H1 (cell line): ENCODE data around the gene IRF3. TPM values are rescaled to one million over a fixed set of nuclear protein-coding genes. Genes with fewer than 3 reads are reported as not detected.

ENCODE experiments used
- CTCF ChIA-PET: fragments of 300-600 bp; sonication (Branson Sonifier 250); formaldehyde crosslinking; loops from one replicate; lab custom pipeline; 2021; ENCODE audit not compliant: partially characterized antibody; lab: Charles Lee
- POLR2A ChIA-PET: fragments of 300-600 bp; sonication (Branson Sonifier 250); formaldehyde crosslinking; loops from one replicate; lab custom pipeline; 2021; ENCODE audit warnings: inconsistent platforms; ENCODE audit not compliant: partially characterized antibody; lab: Charles Lee
- DNase-seq, 2 experiments: peaks; one replicate each; pipeline versions ENCODE4 v3.0.0 to v3.0.0-alpha.2; 2010 to 2022; ENCODE audit warnings: low spot score in 2 of 2, low read depth in 1 of 2, mixed read lengths in 1 of 2
- FAIRE-seq: peaks from 2 replicates; lab custom pipeline; 2011; peaks lifted over from hg19 to GRCh38; lab: Jason Lieb, UNC
- H2AFZ ChIP-seq: 2 replicates; pipeline ENCODE4 v1.8.1; 2012; ENCODE audit warnings: low read length, inconsistent platforms
- H2AK5ac ChIP-seq: 2 replicates; pipeline ENCODE4 v1.6.1; 2013; ENCODE audit warnings: low read depth, low read length
- H2BK120ac ChIP-seq: replicated peaks from 2 replicates; pipeline ENCODE3; 2013; ENCODE audit warnings: low read depth, low read length, inconsistent platforms
- H2BK12ac ChIP-seq: 2 replicates; pipeline ENCODE4 v1.6.1; 2013; ENCODE audit warnings: low read depth, low read length
- H2BK15ac ChIP-seq: 2 replicates; pipeline ENCODE4 v1.6.1; 2013; ENCODE audit warnings: low read length
- H2BK20ac ChIP-seq: 2 replicates; pipeline ENCODE4 v1.6.1; 2013; ENCODE audit warnings: low read length
- H2BK5ac ChIP-seq: 2 replicates; pipeline ENCODE4 v1.6.1; 2013; ENCODE audit warnings: low read depth, low read length
- H3K14ac ChIP-seq: 2 replicates; pipeline ENCODE4 v1.6.1; 2013; ENCODE audit warnings: inconsistent platforms; ENCODE audit not compliant: insufficient read length
- H3K18ac ChIP-seq: 2 replicates; pipeline ENCODE4 v1.6.1; 2013; ENCODE audit warnings: low read length; ENCODE audit errors: extremely low read depth
- H3K23ac ChIP-seq: 2 replicates; pipeline ENCODE4 v1.6.1; 2013; ENCODE audit warnings: inconsistent platforms; ENCODE audit not compliant: insufficient read length
- H3K23me2 ChIP-seq: 2 replicates; pipeline ENCODE4 v1.6.1; 2013; ENCODE audit warnings: low read depth, low read length
- H3K27ac ChIP-seq: 2 replicates; pipeline ENCODE4 v1.6.1; 2011; ENCODE audit warnings: low read depth, low read length, inconsistent platforms
- H3K27me3 ChIP-seq, 4 experiments: replicated peaks in 1 of 4; 1 replicate in 1 of 4; 2 replicates in 3 of 4; pipeline versions ENCODE4 v1.6.1 to v1.8.1; 2011 to 2013; ENCODE audit warnings: low read length in 3 of 4, mild to moderate bottlenecking in 3 of 4, inconsistent platforms in 2 of 4, mixed read lengths in 2 of 4, moderate library complexity in 1 of 4; ENCODE audit not compliant: control insufficient read depth in 3 of 4, insufficient read depth in 3 of 4; ENCODE audit errors: extremely low read depth in 1 of 4
- H3K36me3 ChIP-seq, 4 experiments: 2 replicates each; pipeline versions ENCODE4 v1.6.1 to v1.8.1; 2011 to 2013; ENCODE audit warnings: mild to moderate bottlenecking in 4 of 4, low read length in 3 of 4, moderate library complexity in 2 of 4, control low read depth in 1 of 4, inconsistent platforms in 1 of 4; ENCODE audit not compliant: insufficient read depth in 4 of 4, control insufficient read depth in 2 of 4
- H3K4ac ChIP-seq: replicated peaks from 2 replicates; pipeline ENCODE3; 2013; ENCODE audit warnings: low read length, low read depth, mixed read lengths, inconsistent platforms; ENCODE audit not compliant: insufficient read length
- H3K4me1 ChIP-seq, 4 experiments: replicated peaks in 1 of 4; 1 replicate in 1 of 4; 2 replicates in 3 of 4; pipeline versions ENCODE4 v1.6.1 to v1.8.1; 2011 to 2013; ENCODE audit warnings: low read length in 3 of 4, inconsistent platforms in 2 of 4, mixed read lengths in 1 of 4; ENCODE audit not compliant: insufficient read depth in 4 of 4, control insufficient read depth in 3 of 4
- H3K4me2 ChIP-seq, 2 experiments: 2 replicates each; pipeline versions ENCODE4 v1.6.1 to v1.8.1; 2011 to 2013; ENCODE audit warnings: low read depth in 2 of 2, low read length in 2 of 2, control low read depth in 1 of 2, inconsistent platforms in 1 of 2, mild to moderate bottlenecking in 1 of 2; ENCODE audit not compliant: insufficient read depth in 1 of 2
- H3K4me3 ChIP-seq, 4 experiments: fragments of 200-600, 300-600 bp in 1 of 4; sonication (generic), shearing (Covaris generic), sonication (Bioruptor Twin) in 1 of 4; 2 replicates each; pipeline versions ENCODE4 v1.5.1 to v1.8.1; 2011 to 2016; ENCODE audit warnings: low read length in 4 of 4, low read depth in 3 of 4, control low read depth in 2 of 4, inconsistent platforms in 2 of 4, mild to moderate bottlenecking in 2 of 4, mixed read lengths in 1 of 4, moderate library complexity in 1 of 4; ENCODE audit not compliant: insufficient read depth in 2 of 4; ENCODE audit errors: extremely low read depth in 1 of 4
- H3K56ac ChIP-seq: replicated peaks from 2 replicates; pipeline ENCODE3; 2013; ENCODE audit warnings: low read depth, mild to moderate bottlenecking, mixed read lengths, low read length, inconsistent platforms; ENCODE audit not compliant: insufficient read length
- H3K79me1 ChIP-seq: 2 replicates; pipeline ENCODE4 v1.6.1; 2013; ENCODE audit warnings: low read depth, low read length, control low read depth
- H3K79me2 ChIP-seq, 2 experiments: 2 replicates each; pipeline versions ENCODE4 v1.6.1 to v1.8.1; 2012 to 2013; ENCODE audit warnings: low read length in 2 of 2, mild to moderate bottlenecking in 2 of 2, inconsistent platforms in 1 of 2; ENCODE audit not compliant: insufficient read depth in 2 of 2, control insufficient read depth in 1 of 2
- H3K9ac ChIP-seq, 4 experiments: replicated peaks in 1 of 4; 1 replicate in 1 of 4; 2 replicates in 3 of 4; pipeline versions ENCODE4 v1.6.1 to v1.8.1; 2011 to 2013; ENCODE audit warnings: low read depth in 3 of 4, low read length in 3 of 4, control low read depth in 2 of 4, mild to moderate bottlenecking in 2 of 4, moderate library complexity in 2 of 4, inconsistent platforms in 1 of 4; ENCODE audit errors: extremely low read depth in 1 of 4
- H3K9me3 ChIP-seq, 2 experiments: 2 replicates each; pipeline versions ENCODE4 v1.6.1 to v1.8.1; 2012 to 2013; ENCODE audit warnings: mild to moderate bottlenecking in 2 of 2, moderate library complexity in 2 of 2, control low read depth in 1 of 2, inconsistent platforms in 1 of 2, low read depth in 1 of 2, low read length in 1 of 2, mixed read lengths in 1 of 2; ENCODE audit not compliant: insufficient read depth in 2 of 2
- H4K20me1 ChIP-seq, 2 experiments: replicated peaks in 1 of 2; 2 replicates each; pipeline versions ENCODE3 to v1.8.1; 2011 to 2013; ENCODE audit warnings: inconsistent platforms in 2 of 2, low read length in 2 of 2, mild to moderate bottlenecking in 1 of 2; ENCODE audit not compliant: insufficient read depth in 2 of 2, control insufficient read depth in 1 of 2
- H4K5ac ChIP-seq: 2 replicates; pipeline ENCODE4 v1.6.1; 2013; ENCODE audit warnings: low read length, low read depth, mixed read lengths, inconsistent platforms; ENCODE audit not compliant: insufficient read length
- H4K8ac ChIP-seq: 2 replicates; pipeline ENCODE4 v1.8.0; 2013; ENCODE audit warnings: mild to moderate bottlenecking, moderate library complexity, low read length, inconsistent platforms; ENCODE audit not compliant: insufficient read depth; ENCODE audit errors: extremely low read depth
- H4K91ac ChIP-seq: replicated peaks from 2 replicates; pipeline ENCODE3; 2013; ENCODE audit warnings: low read length, mixed read lengths, inconsistent platforms; ENCODE audit not compliant: insufficient read length
- BACH1 ChIP-seq: IDR thresholded peaks from 2 replicates; pipeline ENCODE4 v1.6.1; 2012; ENCODE audit warnings: low read length, improper control_type of control experiment
- CTCF ChIP-seq, 3 experiments: IDR thresholded peaks; 1 replicate in 2 of 3; 2 replicates in 1 of 3; pipeline versions ENCODE4 v1.5.1 to v1.6.1; 2011; ENCODE audit warnings: low read length in 3 of 3, mild to moderate bottlenecking in 3 of 3, inconsistent platforms in 2 of 3, low read depth in 1 of 3, moderate library complexity in 1 of 3; ENCODE audit not compliant: insufficient read depth in 1 of 3; ENCODE audit errors: control extremely low read depth in 1 of 3
- E2F6 ChIP-seq: IDR thresholded peaks from 2 replicates; pipeline ENCODE4 v1.6.1; 2012; ENCODE audit warnings: inconsistent platforms
- HDAC2 ChIP-seq, 2 experiments: fragments of 300-600 bp in 1 of 2; sonication (generic) in 1 of 2; IDR thresholded peaks; 2 replicates each; pipeline ENCODE4 v1.6.1; 2011 to 2012; ENCODE audit warnings: low read depth in 2 of 2, low read length in 2 of 2, mild to moderate bottlenecking in 2 of 2, moderate library complexity in 2 of 2, borderline replicate concordance in 1 of 2, inconsistent platforms in 1 of 2
- NRF1 ChIP-seq: IDR thresholded peaks from 2 replicates; pipeline ENCODE4 v1.6.1; 2011; ENCODE audit warnings: mild to moderate bottlenecking, low read depth, low read length, improper control_type of control experiment
- POLR2AphosphoS5 ChIP-seq: IDR thresholded peaks from 2 replicates; pipeline ENCODE4 v1.6.1; 2011; ENCODE audit warnings: low read depth, low read length
- SIX5 ChIP-seq: IDR thresholded peaks from 2 replicates; pipeline ENCODE4 v1.6.1; 2011; ENCODE audit warnings: mild to moderate bottlenecking, low read depth, low read length
- YY1 ChIP-seq: IDR thresholded peaks from 2 replicates; pipeline ENCODE4 v1.6.1; 2011; ENCODE audit warnings: low read depth, mild to moderate bottlenecking, low read length
- WGBS, 2 experiments: shearing (Covaris generic) in 1 of 2; methylation state at CpG; one replicate each; pipeline versions ENCODE4 v1.1.6 to v1.1.7; 2013 to 2015; ENCODE audit warnings: low lambda C conversion rate in 2 of 2, mixed read lengths in 2 of 2, inconsistent platforms in 1 of 2, low coverage in 1 of 2, missing lambda C conversion rate in 1 of 2; ENCODE audit not compliant: insufficient replicate concordance in 2 of 2, insufficient coverage in 1 of 2, insufficient read length in 1 of 2; ENCODE audit errors: extremely low coverage in 1 of 2, missing lambda C conversion rate in 1 of 2; 5-methylcytosine and 5-hydroxymethylcytosine counted together
- polyA plus RNA-seq, 7 experiments: library from polyadenylated mRNA; depleted of rRNA in 3 of 7; stranded (reverse) in 5 of 7; unstranded in 2 of 7; fragments of >200 nt in 5 of 7; fragments of 200-250 nt in 2 of 7; gene quantifications; 1 replicate in 5 of 7; 2 replicates in 1 of 7; 4 replicates in 1 of 7; pipeline versions ENCODE4 v1.2.1 to v1.2.3, GENCODE V29; 2011 to 2013; ENCODE audit warnings: missing spikeins in 2 of 7, mixed read lengths in 2 of 7
- total RNA-seq: library from RNA; stranded (reverse); fragmentation: NEBNext Ultra II Directional; extraction: Animal tissue kit (Norgen Biotek cat#: 25700); gene quantifications from 2 replicates; pipeline ENCODE4 v1.2.1, GENCODE V29; 2021

The IRF3 gene
- total and polyA plus RNA-seq, 2 of the 8 experiments (the other 6 are each of a cell fraction or from before 2014, with no cell fraction given): 103 to 114 TPM

- POLR2A ChIA-PET: interaction anchor here (0.9 to 18.0 kb wide), 5 partner anchors 9 to 60 kb away, joined by 4 to 275 read pairs (median 34); partner anchors contain the start of genes ADM5, BCL2L12, IRF3 and PRMT1
- CTCF ChIA-PET: interaction anchor here (1.0 to 1.6 kb wide), 2 partner anchors 20 to 35 kb away, joined by 4 to 5 read pairs; partner anchors contain the start of gene ADM5
- peaks cover 6 to 17% of the 10 kb centered on the region in 2 experiments for H4K20me1 ChIP-seq
Observed at GRCh38 chr19:49653466-49653806, 12.2 kb downstream of the IRF3 start.

More at GRCh38 chr19:49653466-49653806, 12.2 kb downstream of the IRF3 start:
- Histone ChIP-seq H3K18ac (no peak overlapping the region), H3K36me3 (peaks cover 13 to 70% (median 42%) of the 10 kb centered on the region in 4 experiments; a peak in 7 of 8 replicates), H3K4me3 (no peak overlapping the region), H2BK120ac (no peak overlapping the region), H4K8ac (peak overlapping the region; percentile 4; the same call in 1 of the 2 replicates), H4K91ac (no peak overlapping the region), H4K5ac (no peak overlapping the region), H3K27ac (no peak overlapping the region), H3K4ac (no peak overlapping the region), H3K9ac (no peak overlapping the region), H3K79me2 (no peaks in the 10 kb centered on the region; a peak in 1 of 4 replicates), H2BK12ac (no peak overlapping the region), H2BK15ac (no peak overlapping the region), H3K4me2 (no peak overlapping the region), H2BK5ac (no peak overlapping the region), H3K4me1 (peaks cover 0 to 14% (median 5%) of the 10 kb centered on the region in 4 experiments; a peak in 4 of 7 replicates), H3K23ac (no peak overlapping the region), H2BK20ac (no peak overlapping the region), H2AK5ac (no peak overlapping the region), H3K79me1 (peaks cover 7% of the 10 kb centered on the region; the same call in 1 of the 2 replicates), H3K27me3 (no peaks in the 10 kb centered on the region), H3K14ac (no peak overlapping the region)
- FAIRE-seq (no peak), DNase-seq (no peak)
- WGBS, 2 experiments: 92% methylated on average over 5 of the region's 13 CpGs; no CpG with 5 or more reads in 1 of the 2 experiments
- TF ChIP-seq SIX5: no peak
- TF ChIP-seq CTCF (IDR thresholded peaks at IDR 0.05; ENCODE audit: control extremely low read depth in 1 of 3, insufficient read depth in 1 of 3, low read depth in 1 of 3, low read length in 3 of 3): no peak
- no peak for TF ChIP-seq BACH1
- TF ChIP-seq E2F6: no peak
- TF ChIP-seq POLR2AphosphoS5: no peak
- no peak for TF ChIP-seq YY1
- no peak for TF ChIP-seq NRF1
- no peak for TF ChIP-seq HDAC2 (IDR thresholded peaks at IDR 0.05; ENCODE audit: borderline replicate concordance in 1 of 2, low read depth in 2 of 2, low read length in 2 of 2)
- TF ChIP-seq, all 59 proteins: peak for 0
- H3K9me3 ChIP-seq: no peaks in the 10 kb centered on the region
- no peak overlapping the region for H2AFZ ChIP-seq
- H3K56ac ChIP-seq: no peak overlapping the region
- H3K23me2 ChIP-seq: no peaks in the 10 kb centered on the region
